NCI-H2227 treated with DMSO at 0.1 percent for 48 hours (cell line): ENCODE results near the gene KIF11.
"Not testable (repeated sequence)": the region's sequence is repeated elsewhere in the genome, so short reads cannot be mapped to it uniquely, and the experiment has no call there.

ENCODE experiments used
- DNase-seq: peaks from one replicate; lab custom pipeline; 2025; lab: John Stamatoyannopoulos, UW

KIF11 gene

DNA sequence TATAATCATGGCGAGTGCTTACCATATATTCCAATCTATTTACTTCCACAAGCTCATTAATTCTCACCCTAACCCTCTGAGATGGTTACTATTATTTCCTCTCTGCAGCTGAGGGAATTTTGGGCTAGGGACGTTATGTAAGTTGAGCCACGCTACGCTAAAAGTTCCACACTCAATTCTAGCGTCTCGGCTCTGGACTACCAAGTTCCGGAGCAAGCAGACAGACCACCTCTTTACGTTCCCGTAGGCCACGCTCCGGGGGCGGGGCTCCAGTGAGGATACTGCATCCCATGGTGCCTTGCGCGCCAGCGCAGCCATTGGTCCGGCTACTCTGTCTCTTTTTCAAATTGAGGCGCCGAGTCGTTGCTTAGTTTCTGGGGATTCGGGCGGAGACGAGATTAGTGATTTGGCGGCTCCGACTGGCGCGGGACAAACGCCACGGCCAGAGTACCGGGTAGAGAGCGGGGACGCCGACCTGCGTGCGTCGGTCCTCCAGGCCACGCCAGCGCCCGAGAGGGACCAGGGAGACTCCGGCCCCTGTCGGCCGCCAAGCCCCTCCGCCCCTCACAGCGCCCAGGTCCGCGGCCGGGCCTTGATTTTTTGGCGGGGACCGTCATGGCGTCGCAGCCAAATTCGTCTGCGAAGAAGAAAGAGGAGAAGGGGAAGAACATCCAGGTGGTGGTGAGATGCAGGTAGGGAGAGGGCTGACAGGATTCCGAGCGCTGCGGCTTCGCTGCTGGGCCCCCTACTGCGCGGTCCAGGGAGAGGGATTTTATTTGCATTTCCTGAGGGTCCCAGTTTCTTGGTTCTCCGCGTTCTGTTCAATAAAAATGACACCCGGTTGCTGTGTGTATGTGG, at the start of gene KIF11:
Gene KIF11 (plus strand): TSS at position 370 of the 858 bp plus-strand sequence. CDS start 246 bp downstream, at position 616.
- peak; percentile 91 for DNase-seq

- DNase-seq: no peak
Observed at GRCh38 chr10:92544296-92544695, 48.6 kb upstream of the KIF11 start.

- DNase-seq: no peak
Observed at GRCh38 chr10:92545556-92545955, 47.4 kb upstream of the KIF11 start.

- DNase-seq: no peak
Observed at GRCh38 chr10:92547676-92548075, 45.3 kb upstream of the KIF11 start.

GRCh38 chr10:92550924-92551323, 42.0 kb upstream of the KIF11 start:
- no peak for DNase-seq

DNA sequence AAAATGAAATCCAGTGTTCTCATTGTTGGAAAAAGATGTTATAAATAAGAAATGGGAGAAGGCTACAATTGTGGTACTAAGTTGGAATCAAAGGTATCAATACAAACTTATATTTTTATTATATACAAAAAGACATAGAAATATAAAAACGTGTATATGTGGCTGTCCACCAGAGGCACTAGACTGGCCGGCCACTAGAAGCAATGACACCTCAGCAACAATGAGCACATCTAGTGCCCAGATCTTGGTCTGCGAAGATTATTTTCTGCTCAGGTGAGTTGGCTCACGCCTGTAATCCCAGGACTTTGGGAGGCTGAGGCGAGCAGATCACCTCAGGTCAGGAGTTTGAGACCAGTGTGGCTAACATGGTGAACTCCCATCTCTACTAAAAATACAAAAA, 40.6 kb upstream of the KIF11 start:
- no peak for DNase-seq

GRCh38 chr10:92553959-92554358, 39.0 kb upstream of the KIF11 start:
- DNase-seq: no peak

- DNase-seq: no peak
Observed at GRCh38 chr10:92559046-92559445, 33.9 kb upstream of the KIF11 start.

DNA sequence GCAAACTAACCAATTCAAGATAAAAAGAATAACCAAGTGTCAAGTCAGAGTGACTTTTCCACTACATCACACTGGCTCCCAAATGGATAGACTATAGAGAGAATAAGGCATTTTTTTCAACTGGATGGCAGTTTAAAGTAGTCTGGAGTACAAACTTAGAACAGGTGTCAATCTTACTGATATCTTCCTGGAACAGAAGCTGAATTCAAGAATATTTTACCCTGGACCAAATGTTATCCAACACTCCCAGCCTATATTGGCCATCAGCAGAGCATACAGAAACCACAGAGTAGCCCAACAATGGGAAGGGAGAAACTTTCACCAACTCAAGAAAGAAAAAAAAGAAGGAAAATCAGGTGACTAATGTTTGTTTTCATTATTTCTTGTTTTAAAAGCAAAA, 30.5 kb upstream of the KIF11 start:
- no peak for DNase-seq

DNA sequence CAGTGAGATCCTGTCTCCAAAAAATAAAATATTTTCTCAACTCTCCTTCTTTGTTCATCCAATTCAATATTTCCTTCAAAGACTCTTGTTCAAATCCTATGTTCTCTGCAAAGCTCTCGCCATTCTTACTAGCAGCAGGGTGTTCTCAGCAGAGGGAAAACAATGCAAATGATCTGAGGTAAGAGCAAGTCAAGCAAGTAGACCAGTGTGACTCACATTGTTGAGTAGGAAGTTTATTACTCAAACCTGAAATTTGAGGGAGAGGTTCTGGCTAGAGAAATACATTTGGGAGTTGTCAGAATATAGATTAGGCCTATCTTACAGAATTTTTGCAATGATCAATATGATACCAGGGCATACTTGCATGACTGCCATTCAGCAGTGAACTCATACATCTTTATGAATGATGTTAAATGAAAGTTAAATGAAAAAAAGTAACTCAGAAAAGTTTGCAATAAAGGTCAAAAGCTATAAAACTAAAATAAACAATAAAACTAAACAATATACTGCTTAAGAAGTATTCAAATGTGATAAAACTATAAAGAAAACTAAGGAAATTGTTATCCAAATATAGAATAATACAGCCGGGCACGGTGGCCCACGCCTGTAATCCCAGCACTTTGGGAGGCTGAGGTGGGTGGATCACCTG, 24.9 kb upstream of the KIF11 start:
- DNase-seq: no peak

DNA sequence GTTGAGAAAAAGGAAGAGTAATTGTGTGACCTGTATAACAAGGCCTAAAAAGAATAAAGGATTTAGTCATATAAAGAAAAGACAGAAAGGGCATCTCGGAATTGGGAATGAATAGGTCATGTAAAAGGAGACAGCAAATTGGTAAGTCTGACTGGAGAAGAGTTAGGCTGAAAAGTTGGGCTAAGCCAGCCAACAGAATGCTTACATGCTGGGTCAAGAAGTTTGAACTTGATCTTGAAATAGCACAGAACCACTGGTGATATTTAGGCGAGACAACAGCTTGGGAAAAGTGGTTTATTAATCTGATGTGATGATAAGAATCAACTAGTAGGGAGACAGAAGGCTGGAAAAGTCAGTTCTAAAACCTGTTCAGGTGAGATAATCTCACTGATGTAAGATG, 23.9 kb upstream of the KIF11 start:
- no peak for DNase-seq

GRCh38 chr10:92569663-92570062, 23.3 kb upstream of the KIF11 start:
- not testable (repeated sequence) for DNase-seq

DNA sequence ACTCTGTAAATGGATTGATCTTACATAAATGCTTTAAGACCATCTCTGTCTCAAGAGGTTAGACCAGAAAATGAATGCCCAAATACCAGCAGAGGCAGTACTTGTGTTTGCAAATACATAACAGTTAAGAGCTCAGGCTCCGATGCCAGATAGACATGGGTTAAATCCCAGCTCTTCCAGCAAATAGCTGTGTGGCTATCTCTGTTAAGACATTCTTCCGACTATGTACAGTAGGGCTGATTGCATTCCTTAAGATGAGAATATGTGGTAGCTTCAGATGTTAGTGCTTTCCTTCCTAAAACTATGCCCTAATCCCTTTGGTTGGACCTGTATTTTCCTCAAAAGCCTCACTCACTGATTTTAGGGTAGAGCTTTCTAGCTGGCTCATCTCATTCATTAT, 21.3 kb upstream of the KIF11 start:
- no peak for DNase-seq

DNA sequence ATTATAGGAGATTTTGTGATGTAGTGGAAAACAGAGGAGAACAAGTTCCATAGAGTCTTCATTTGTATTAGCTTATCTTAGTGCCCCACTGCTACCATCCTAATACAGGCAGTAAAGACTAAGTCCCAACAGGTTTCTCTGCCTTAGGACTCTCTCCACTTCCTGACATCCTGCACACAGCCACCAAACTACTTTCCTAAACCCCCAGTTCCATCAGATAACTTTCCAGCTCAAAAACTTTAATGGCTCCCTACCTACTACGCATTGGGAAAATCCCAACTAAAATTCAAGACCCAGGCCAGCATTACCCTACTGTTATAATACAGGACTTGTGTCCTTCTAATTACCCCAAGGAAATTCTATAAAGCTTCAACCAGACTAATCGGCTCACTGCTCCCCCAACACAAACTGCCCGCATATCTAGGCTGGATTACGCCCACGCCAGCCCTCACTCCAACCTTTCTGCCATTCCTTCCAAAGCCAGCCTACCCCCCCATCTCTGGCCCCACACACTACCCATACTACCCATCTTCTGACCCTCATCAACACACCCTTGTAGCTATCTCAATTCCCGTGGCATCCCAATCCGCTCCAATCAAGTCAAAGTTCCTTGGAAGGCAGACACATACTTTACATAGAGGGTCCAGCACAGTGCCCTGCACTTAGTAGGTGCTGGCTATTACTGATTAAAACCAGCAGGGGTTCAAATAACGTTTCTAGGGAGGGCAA, 20.4 kb upstream of the KIF11 start:
- DNase-seq: no peak

DNA sequence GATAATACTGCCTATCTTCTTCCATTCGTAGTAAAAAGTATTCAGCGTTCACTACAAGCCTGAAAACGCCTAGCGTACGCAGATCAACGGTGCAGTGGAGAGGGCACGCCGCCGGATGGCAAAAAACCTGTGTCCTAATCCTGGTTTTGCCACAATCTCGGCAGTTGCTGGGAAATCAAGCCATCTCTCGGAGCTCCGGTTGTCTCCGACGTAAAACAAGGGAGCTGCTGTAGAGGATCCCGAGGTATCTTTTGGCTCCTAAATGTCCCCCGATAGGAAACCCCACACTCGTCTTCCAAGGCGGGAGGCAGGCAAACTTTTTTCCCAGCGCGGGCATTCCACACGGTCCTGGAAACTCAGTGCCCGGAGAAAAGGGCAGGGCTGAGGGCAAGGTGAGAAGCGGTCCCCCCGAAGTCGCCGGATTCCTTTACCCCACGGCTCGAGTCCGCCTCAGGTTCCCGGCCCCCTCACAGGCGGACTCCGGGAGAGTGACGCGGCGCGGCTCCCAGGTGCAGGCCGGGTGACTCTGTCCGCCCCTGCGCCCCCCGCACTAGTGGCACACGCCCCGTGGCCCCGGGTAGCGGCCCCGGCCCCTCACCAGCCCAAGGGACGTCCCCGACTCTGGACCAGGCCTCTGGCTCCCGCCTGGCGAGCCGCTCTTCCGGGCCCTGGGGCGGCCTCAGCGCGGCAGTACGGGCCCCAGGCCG, 19.7 kb upstream of the KIF11 start:
- DNase-seq: peak; percentile 3

- DNase-seq: peak; percentile 70
Observed at GRCh38 chr10:92573798-92574547, 19.0 kb upstream of the KIF11 start, which contains the start of gene IDE. TSS of gene IDE (minus strand) at chr10:92574093. CDS start at chr10:92574019, 74 bp downstream.

GRCh38 chr10:92574548-92575261, 18.2 kb upstream of the KIF11 start:
- DNase-seq: no peak

- no peak for DNase-seq
Observed at GRCh38 chr10:92575961-92576360, 17.0 kb upstream of the KIF11 start.

- DNase-seq: not testable (repeated sequence)
Observed at GRCh38 chr10:92582347-92582746, 10.6 kb upstream of the KIF11 start.
